Transverse colon (tissue), 3 donors: ENCODE measurements around the gene SLC24A3.

ENCODE experiments used
- CTCF ChIP-seq, 5 experiments: fragments of 200-600 bp in 3 of 5; fragments of 450-650 bp in 2 of 5; sonication (generic) in 3 of 5; IDR thresholded peaks; 1 replicate in 2 of 5; 2 replicates in 3 of 5; pipeline ENCODE4 v1.5.1; 2016 to 2017; ENCODE audit warnings: antibody characterized with exemption in 5 of 5, inconsistent platforms in 3 of 5, mild to moderate bottlenecking in 2 of 5, moderate library complexity in 1 of 5
- POLR2A ChIP-seq: fragments of 450-650 bp; IDR thresholded peaks from one replicate; pipeline ENCODE4 v1.6.1; 2016; ENCODE audit warnings: antibody characterized with exemption, mild to moderate bottlenecking, moderate library complexity

DNA sequence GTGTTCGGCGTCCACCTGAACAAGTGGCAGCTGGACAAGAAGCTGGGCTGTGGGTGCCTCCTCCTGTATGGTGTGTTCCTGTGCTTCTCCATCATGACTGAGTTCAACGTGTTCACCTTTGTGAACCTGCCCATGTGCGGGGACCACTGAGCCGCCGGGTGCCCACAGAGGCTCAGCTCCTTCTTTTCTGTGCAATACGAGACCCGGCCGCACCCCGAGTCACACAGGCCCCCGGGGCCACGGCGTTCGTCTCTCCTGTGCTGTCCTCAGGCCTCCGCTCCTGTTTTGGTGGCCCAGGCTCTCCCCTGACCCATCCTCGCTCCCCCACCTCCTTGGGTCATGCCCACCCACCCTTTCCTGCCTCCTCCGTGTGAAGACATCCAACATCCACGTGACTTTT is 508.5 kb downstream of the SLC24A3 start:
- TF ChIP-seq CTCF (IDR thresholded peaks at IDR 0.05) (no peak), POLR2A (no peak)
